Cardiac muscle cell (in vitro differentiated cells and primary cell): Measurements from ENCODE around the gene ROPN1. TPM values are rescaled to one million over a fixed set of nuclear protein-coding genes. Genes with fewer than 3 reads are reported as not detected.
"Not testable (repeated sequence)": the region's sequence is repeated elsewhere in the genome, so short reads cannot be mapped to it uniquely, and the experiment has no call there.

Source experiments
- DNase-seq, 2 donors: peaks; one replicate each; pipeline versions ENCODE4 v3.0.0 to v3.0.0-alpha.2; 2010 to 2017; ENCODE audit warnings: low read depth in 1 of 2, low spot score in 1 of 2
- H3K27ac ChIP-seq: fragments of 200-600 bp; sonication (generic); 2 replicates; pipeline ENCODE4 v1.5.1; 2016
- H3K27me3 ChIP-seq: fragments of 200-600 bp; sonication (generic); 2 replicates; pipeline ENCODE4 v1.6.0; 2016; ENCODE audit warnings: control low read depth
- H3K36me3 ChIP-seq: fragments of 200-600 bp; sonication (generic); 2 replicates; pipeline ENCODE4 v1.5.1; 2016; ENCODE audit warnings: control low read depth
- H3K4me1 ChIP-seq: fragments of 200-600 bp; sonication (generic); 2 replicates; pipeline ENCODE4 v1.8.1; 2017; ENCODE audit warnings: low read depth, mild to moderate bottlenecking, mixed run types
- H3K4me3 ChIP-seq: fragments of 200-600 bp; sonication (generic); 2 replicates; pipeline ENCODE4 v1.5.1; 2016; ENCODE audit warnings: mild to moderate bottlenecking
- H3K9me3 ChIP-seq: fragments of 200-600 bp; sonication (generic); 2 replicates; pipeline ENCODE4 v1.5.1; 2017; ENCODE audit warnings: low read depth, mild to moderate bottlenecking, control low read depth
- polyA plus RNA-seq: library from polyadenylated mRNA; unstranded; fragments of >200 nt; fragmentation: Nextera tagmentation; extraction: Ambion mirVana; gene quantifications from 2 replicates; pipeline ENCODE4 v1.2.1, GENCODE V29; 2016
- total RNA-seq: library from RNA; depleted of rRNA; stranded (reverse); fragments of >200 nt; gene quantifications from 2 replicates; pipeline ENCODE4 v1.2.3, GENCODE V29; 2016
- TF ChIP-seq, protein P1 (sequence below): IDR thresholded peaks from 2 replicates; pipeline ENCODE4 v1.5.1; 2012; ENCODE audit warnings: low read depth, mild to moderate bottlenecking, low read length

The ROPN1 gene
- total and polyA plus RNA-seq, 2 experiments from 2014 or later = not detected

DNA sequence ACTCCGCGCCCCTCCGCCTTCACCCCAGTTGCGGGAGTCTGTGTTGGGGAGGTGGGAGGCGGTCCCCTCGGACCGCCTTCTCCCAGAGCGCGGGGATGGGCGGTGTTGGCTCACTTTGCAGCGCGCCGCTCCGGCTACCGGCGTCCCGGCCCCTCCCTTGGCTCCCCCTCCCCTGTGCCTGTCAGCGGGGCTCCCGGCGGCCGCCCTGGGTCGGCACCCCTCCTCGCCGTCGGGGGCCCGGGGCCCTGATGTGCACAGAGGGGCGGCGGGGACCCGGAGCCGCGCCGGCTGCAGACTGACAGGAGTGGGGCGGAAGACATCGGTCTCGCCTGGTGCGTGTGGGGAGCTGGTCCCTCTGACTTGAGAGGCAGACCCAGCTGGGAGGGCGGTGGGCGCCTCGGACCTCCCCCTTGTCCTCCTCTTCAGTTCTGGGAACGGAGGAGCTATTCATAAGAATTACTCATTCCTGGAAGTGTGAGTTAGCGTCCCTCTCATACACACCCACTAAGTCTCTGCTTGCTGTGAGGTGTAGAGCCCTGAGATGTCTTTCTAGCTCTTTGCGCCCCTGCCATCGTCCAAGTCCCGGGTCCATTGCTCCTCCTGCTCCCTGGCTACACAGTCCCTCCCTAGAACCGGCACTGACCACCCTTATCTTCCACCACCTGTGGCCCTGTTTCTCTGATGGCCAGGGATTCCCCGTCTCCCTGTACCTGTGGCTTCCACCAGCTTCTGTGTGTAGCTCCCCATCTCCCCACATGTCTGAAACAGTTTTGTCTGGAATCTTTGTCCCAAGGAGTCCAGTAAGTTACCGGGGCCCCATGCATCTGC lies 42.3 kb upstream of the ROPN1 start:
- peak; percentile 10 to 23 for DNase-seq
- TF ChIP-seq, protein P1, sequence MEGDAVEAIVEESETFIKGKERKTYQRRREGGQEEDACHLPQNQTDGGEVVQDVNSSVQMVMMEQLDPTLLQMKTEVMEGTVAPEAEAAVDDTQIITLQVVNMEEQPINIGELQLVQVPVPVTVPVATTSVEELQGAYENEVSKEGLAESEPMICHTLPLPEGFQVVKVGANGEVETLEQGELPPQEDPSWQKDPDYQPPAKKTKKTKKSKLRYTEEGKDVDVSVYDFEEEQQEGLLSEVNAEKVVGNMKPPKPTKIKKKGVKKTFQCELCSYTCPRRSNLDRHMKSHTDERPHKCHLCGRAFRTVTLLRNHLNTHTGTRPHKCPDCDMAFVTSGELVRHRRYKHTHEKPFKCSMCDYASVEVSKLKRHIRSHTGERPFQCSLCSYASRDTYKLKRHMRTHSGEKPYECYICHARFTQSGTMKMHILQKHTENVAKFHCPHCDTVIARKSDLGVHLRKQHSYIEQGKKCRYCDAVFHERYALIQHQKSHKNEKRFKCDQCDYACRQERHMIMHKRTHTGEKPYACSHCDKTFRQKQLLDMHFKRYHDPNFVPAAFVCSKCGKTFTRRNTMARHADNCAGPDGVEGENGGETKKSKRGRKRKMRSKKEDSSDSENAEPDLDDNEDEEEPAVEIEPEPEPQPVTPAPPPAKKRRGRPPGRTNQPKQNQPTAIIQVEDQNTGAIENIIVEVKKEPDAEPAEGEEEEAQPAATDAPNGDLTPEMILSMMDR = no peak
- Histone ChIP-seq H3K4me3 (peak overlapping the region; percentile 46), H3K9me3 (no peaks in the 10 kb centered on the region), H3K27me3 (peaks cover 69% of the 10 kb centered on the region), H3K4me1 (peaks cover 3% of the 10 kb centered on the region), H3K27ac (no peak overlapping the region), H3K36me3 (no peaks in the 10 kb centered on the region)

DNA sequence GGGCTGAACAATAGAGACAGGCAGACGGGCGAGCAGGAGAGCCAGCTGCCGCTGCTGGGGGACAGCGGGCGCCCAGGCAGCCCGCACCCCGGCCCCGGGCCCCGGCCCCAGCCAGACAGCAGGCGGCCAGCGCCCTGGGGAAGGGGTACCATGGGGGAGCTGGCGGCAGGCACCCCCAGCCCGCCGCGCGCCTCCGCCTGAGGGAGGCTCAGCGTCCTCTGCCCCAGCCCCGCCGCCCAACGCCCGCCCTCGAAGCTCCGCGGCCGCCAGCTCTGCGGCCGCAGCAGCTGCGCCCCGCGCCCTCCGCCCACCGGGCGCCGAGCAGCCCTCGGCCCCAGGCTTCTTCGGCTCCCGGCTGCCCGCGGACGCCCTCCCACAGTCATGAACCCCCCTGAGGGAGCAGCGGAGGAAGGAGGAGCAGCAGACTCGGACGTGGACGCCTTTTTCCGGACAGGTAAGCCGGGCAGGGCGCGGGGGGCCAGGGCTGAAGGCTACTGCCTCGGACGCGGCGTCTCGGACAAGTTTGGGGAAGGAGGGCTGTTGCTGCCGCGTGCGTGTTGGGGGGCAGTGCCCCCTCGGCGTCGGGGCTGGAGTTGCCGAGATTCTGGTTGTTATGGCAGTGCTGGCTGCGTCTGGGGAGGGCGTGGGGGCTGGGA lies 41.6 kb upstream of the ROPN1 start, which contains the start of gene KALRN:
TSS of gene KALRN (plus strand) at position 10 of the 656 bp plus-strand sequence.
- TF ChIP-seq, protein P1 = no peak
- peaks cover 76% of the 10 kb centered on the region for H3K27me3 ChIP-seq
- H3K27ac ChIP-seq = peak within 1 kb of the TSS; percentile 49

DNA sequence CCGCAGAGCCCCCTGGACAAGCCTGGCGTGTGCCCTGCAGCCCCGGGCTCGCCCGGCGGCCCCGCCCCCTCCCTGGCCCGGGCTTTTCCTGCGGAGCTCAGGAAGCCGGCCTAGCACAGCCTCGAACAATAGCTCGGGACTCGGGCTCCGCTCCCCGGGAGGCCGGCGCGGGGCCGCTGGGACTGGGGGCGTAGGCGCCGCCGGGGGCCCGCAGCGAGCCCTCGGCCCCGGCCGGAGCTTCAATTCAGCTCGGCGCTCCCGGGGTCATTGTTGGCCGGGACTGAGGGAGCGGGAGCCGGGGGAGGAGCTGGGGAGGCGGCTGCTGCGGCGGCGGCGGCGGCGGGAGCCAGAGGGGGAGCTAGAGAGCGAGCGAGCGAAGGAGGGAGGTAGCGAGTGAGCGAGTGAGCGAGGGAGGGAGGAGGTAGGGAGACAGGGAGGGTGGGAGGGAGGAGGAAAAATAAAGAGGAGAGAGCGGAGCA lies 41.0 kb upstream of the ROPN1 start:
- peak; percentile 90 to 91 for DNase-seq
- TF ChIP-seq, protein P1 = peak; percentile 52
- Histone ChIP-seq H3K27ac (peak overlapping the region; percentile 49), H3K4me3 (peak overlapping the region; percentile 46), H3K36me3 (no peaks in the 10 kb centered on the region), H3K27me3 (peaks cover 80% of the 10 kb centered on the region), H3K9me3 (no peaks in the 10 kb centered on the region), H3K4me1 (peaks cover 3% of the 10 kb centered on the region)

More for the DNA sequence above, 41.6 kb upstream of the ROPN1 start, which contains the start of gene KALRN:
- Histone ChIP-seq H3K36me3 (no peaks in the 10 kb centered on the region), H3K4me3 (peak within 1 kb of the TSS; percentile 46), H3K9me3 (no peaks in the 10 kb centered on the region), H3K4me1 (peaks cover 3% of the 10 kb centered on the region)
- peak in 1 of 2 donors; percentile 59 for DNase-seq

DNA sequence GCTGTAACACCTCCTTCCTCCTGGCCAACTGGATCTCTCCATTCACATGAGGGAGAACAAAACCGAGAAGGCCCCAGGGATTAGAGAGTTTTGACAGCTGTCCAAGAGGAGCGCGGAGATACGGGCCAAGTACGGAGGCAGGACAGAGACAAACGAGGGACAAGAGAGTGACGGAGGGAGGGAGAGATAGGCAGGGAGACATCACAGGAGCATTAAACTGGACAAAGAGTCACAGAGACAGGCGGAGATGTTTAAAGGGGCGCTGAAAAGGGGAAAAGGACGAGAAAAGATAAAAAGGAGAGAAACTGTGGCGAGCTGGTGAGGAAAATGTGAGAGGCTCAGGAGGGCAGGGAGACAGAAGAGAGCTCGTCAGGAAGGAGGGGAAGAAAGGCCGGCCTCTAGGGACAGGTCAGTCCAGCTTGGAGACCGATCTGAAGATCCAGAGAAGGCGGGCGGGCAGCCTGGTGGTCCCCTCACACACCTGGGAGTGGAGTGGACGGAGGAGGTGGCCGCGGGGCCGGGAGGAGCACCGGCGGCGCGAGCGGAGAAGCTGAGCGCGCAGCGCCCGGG lies 40.5 kb upstream of the ROPN1 start:
- Histone ChIP-seq H3K27me3 (peaks cover 80% of the 10 kb centered on the region), H3K4me3 (peak overlapping the region; percentile 46), H3K9me3 (no peaks in the 10 kb centered on the region), H3K27ac (peak overlapping the region; percentile 49), H3K4me1 (peaks cover 3% of the 10 kb centered on the region), H3K36me3 (no peaks in the 10 kb centered on the region)
- TF ChIP-seq, protein P1 = no peak
- peak; percentile 20 to 58 for DNase-seq

DNA sequence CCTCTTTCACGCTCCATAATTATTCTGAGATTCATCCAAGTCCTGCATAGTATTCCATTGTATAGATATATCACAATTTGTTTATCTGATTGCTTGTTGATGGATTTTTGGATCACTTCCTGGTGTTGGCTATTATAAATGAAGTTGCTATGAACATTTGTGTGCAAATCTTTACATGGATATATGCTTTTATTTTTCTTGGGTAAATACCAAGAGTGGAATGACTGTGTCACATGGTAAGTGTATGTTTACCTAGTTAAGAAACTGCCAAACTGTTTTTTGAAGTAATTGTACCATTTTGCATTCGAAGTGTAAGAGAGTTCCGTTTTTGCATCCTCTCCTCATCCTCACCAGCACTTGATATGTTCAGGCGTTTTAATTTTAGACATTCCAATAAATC lies 34.6 kb upstream of the ROPN1 start:
- Histone ChIP-seq H3K4me3 (no peak overlapping the region), H3K27ac (no peak overlapping the region), H3K4me1 (no peaks in the 10 kb centered on the region), H3K36me3 (no peaks in the 10 kb centered on the region), H3K27me3 (peaks cover 64% of the 10 kb centered on the region), H3K9me3 (no peaks in the 10 kb centered on the region)
- TF ChIP-seq, protein P1 = no peak
- DNase-seq = no peak

DNA sequence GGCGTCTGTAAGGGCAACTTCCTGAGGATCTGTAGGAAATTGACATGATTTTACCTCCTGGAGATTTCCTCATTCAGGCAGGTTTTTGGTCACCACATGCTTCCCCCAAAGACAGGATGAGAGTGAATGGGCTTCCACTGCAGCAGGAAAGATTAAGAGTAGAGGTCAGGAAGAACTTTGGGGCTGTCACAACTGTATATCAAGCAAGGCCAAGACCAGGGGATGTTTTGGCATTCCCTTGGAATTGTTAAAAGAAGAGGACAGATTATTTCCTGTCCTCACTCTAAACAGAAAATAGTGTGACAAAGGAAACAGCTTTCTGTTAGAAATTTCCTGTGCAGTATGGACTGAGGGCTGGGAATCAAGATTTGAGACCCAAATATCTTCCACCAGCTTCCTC lies 31.6 kb upstream of the ROPN1 start:
- H3K27ac ChIP-seq, H3K9me3 ChIP-seq, DNase-seq, H3K4me3 ChIP-seq, H3K4me1 ChIP-seq, H3K36me3 ChIP-seq: not testable (repeated sequence)
- peaks cover 34% of the 10 kb centered on the region for H3K27me3 ChIP-seq
